ENCODE data around the gene RNF123.
A peak's percentile ranks its signal among the peaks of the same experiment; 100 is the strongest.

Gene RNF123

GRCh38 chr3:49705390-49705960, 16.1 kb downstream of the RNF123 start:
- no peak for DNase-seq

- DNase-seq: no peak
Observed at GRCh38 chr3:49706456-49707112, 17.2 kb downstream of the RNF123 start.

- DNase-seq: no peak
Observed at GRCh38 chr3:49707113-49707480, 17.7 kb downstream of the RNF123 start.

GRCh38 chr3:49709852-49710251, 20.5 kb downstream of the RNF123 start:
- DNase-seq: no peak

GRCh38 chr3:49711489-49711888, 22.1 kb downstream of the RNF123 start:
- no peak for DNase-seq

- no peak for DNase-seq
Observed at GRCh38 chr3:49712166-49712565, 22.8 kb downstream of the RNF123 start.

- DNase-seq: no peak
Observed at GRCh38 chr3:49712631-49713317, 23.4 kb downstream of the RNF123 start.

GRCh38 chr3:49713336-49714105, 24.2 kb downstream of the RNF123 start:
- DNase-seq: no peak

- DNase-seq: no peak
Observed at GRCh38 chr3:49714728-49715550, 25.6 kb downstream of the RNF123 start.

- no peak for DNase-seq
Observed at GRCh38 chr3:49715611-49716121, 26.3 kb downstream of the RNF123 start.

GRCh38 chr3:49716169-49716568, 26.8 kb downstream of the RNF123 start:
- no peak for DNase-seq

GRCh38 chr3:49716691-49717210, 27.4 kb downstream of the RNF123 start:
- DNase-seq: no peak

- no peak for DNase-seq
Observed at GRCh38 chr3:49717211-49717958, 28.0 kb downstream of the RNF123 start.

- DNase-seq: no peak
Observed at GRCh38 chr3:49717959-49718857, 28.9 kb downstream of the RNF123 start.

- no peak for DNase-seq
Observed at GRCh38 chr3:49718858-49719213, 29.5 kb downstream of the RNF123 start.

- DNase-seq: peak; percentile 78
Observed at GRCh38 chr3:49719214-49719884, 30.0 kb downstream of the RNF123 start, which contains the start of gene AMIGO3. TSS of gene AMIGO3 (minus strand) at chr3:49719684. CDS start at chr3:49719465, 219 bp downstream.

- no peak for DNase-seq
Observed at GRCh38 chr3:49720855-49721595, 31.7 kb downstream of the RNF123 start.

- DNase-seq: no peak
Observed at GRCh38 chr3:49721596-49721895, 32.2 kb downstream of the RNF123 start.
